Sigmoid colon (tissue), 7 donors: Measurements from ENCODE around the gene TNNC1. TPM values are rescaled to one million over a fixed set of nuclear protein-coding genes. Genes with fewer than 3 reads are reported as not detected.
A peak's percentile ranks its signal among the peaks of the same experiment; 100 is the strongest.

Source experiments
- DNase-seq: peaks from one replicate; pipeline ENCODE4 v3.0.0-alpha.2; 2019
- H3K27ac ChIP-seq, 4 donors: fragments of 200-600 bp; sonication (generic); one replicate each; pipeline ENCODE4 v1.5.1; 2016 to 2019; ENCODE audit warnings: mild to moderate bottlenecking in 1 of 4
- H3K27me3 ChIP-seq, 3 donors: fragments of 200-600 bp; sonication (generic); one replicate each; pipeline ENCODE4 v1.5.1; 2019; ENCODE audit warnings: mild to moderate bottlenecking in 1 of 3
- H3K36me3 ChIP-seq, 4 donors: fragments of 200-600 bp; sonication (generic); one replicate each; pipeline ENCODE4 v1.5.1; 2016 to 2019
- H3K4me1 ChIP-seq, 4 donors: fragments of 200-600 bp; sonication (generic); one replicate each; pipeline ENCODE4 v1.5.1; 2017 to 2019
- H3K4me3 ChIP-seq, 4 donors: fragments of 200-600 bp; sonication (generic); one replicate each; pipeline ENCODE4 v1.5.1; 2017 to 2019; ENCODE audit warnings: mild to moderate bottlenecking in 2 of 4, moderate library complexity in 1 of 4
- H3K9me3 ChIP-seq, 4 donors: fragments of 200-600 bp in 3 of 4; sonication (generic) in 3 of 4; one replicate each; pipeline versions ENCODE4 v1.5.1 to v1.6.1; 2013 to 2019
- CTCF ChIP-seq, 4 experiments: fragments of 450-650 bp in 3 of 4; fragments of 200-600 bp in 1 of 4; IDR thresholded peaks; one replicate each; pipeline ENCODE4 v1.5.1; 2016 to 2019; ENCODE audit warnings: antibody characterized with exemption in 4 of 4, mild to moderate bottlenecking in 3 of 4, moderate library complexity in 2 of 4
- EP300 ChIP-seq, 4 donors: sonication (generic); formaldehyde crosslinking; IDR thresholded peaks; one replicate each; pipeline ENCODE4 v1.6.1; 2017; ENCODE audit warnings: antibody characterized with exemption in 4 of 4
- POLR2A ChIP-seq, 2 donors: fragments of 450-650 bp; IDR thresholded peaks; one replicate each; pipeline ENCODE4 v1.6.1; 2016; ENCODE audit warnings: antibody characterized with exemption in 2 of 2, mild to moderate bottlenecking in 2 of 2, moderate library complexity in 2 of 2
- POLR2AphosphoS5 ChIP-seq, 4 donors: sonication (generic); formaldehyde crosslinking; IDR thresholded peaks; one replicate each; pipeline ENCODE4 v1.6.1; 2017; ENCODE audit warnings: antibody characterized with exemption in 4 of 4
- WGBS, 2 donors: extraction: QIAGEN DNeasy Blood & Tissue Kit; methylation state at CpG; one replicate each; pipeline ENCODE4 v1.1.7; 2013; 5-methylcytosine and 5-hydroxymethylcytosine counted together
- intact Hi-C: fragments of 100-400 bp; cut with DNase I; formaldehyde crosslinking; loops from one replicate; pipeline ENCODE4 v1.15.1; 2023
- polyA plus RNA-seq, 3 donors: library from polyadenylated mRNA; stranded (reverse); fragments of 200-250 nt; gene quantifications; one replicate each; pipeline ENCODE4 v1.2.3, GENCODE V29; 2013
- total RNA-seq, 4 donors: library from RNA; depleted of rRNA; stranded (reverse); fragments of >200 nt; gene quantifications; one replicate each; pipeline ENCODE4 v1.1.0, GENCODE V29; 2016
- donor health status: healthy with polysubstance abuse.
- donor health status: Bipolar disorder and iron deficiency.
- donor health status: healthy.

The TNNC1 gene
- total and polyA plus RNA-seq, 7 donors: 0.99 to 34.2 (median 2.9) TPM; not detected in 2

- TF ChIP-seq CTCF (IDR thresholded peaks at IDR 0.05): no peak
- TF ChIP-seq POLR2A (IDR thresholded peaks at IDR 0.05): no peak
- TF ChIP-seq EP300 (IDR thresholded peaks at IDR 0.05): no peak
- TF ChIP-seq POLR2AphosphoS5 (IDR thresholded peaks at IDR 0.05): no peak
- Histone ChIP-seq H3K4me3 (no peak overlapping the region), H3K27me3 (no peaks in the 10 kb centered on the region), H3K27ac (no peak overlapping the region), H3K4me1 (peaks cover 0 to 8% (median 3%) of the 10 kb centered on the region in 4 donors), H3K9me3 (no peaks in the 10 kb centered on the region), H3K36me3 (no peaks in the 10 kb centered on the region)
- DNase-seq: peak; percentile 43
- intact Hi-C loops: no loop called here
- 94 to 95% methylated on average over 14 of the region's 14 CpGs for WGBS, 2 donors
Measured at GRCh38 chr3:52440671-52441070, 13.2 kb downstream of the TNNC1 start.

- H3K27ac ChIP-seq: no peak overlapping the region
- H3K36me3 ChIP-seq: no peaks in the 10 kb centered on the region
- TF ChIP-seq POLR2A (IDR thresholded peaks at IDR 0.05): no peak
- TF ChIP-seq CTCF (IDR thresholded peaks at IDR 0.05): no peak
- intact Hi-C loops: no loop called here
- peaks cover 0 to 7% (median 2%) of the 10 kb centered on the region in 4 donors for H3K4me1 ChIP-seq
- H3K9me3 ChIP-seq: no peaks in the 10 kb centered on the region
- no peaks in the 10 kb centered on the region for H3K27me3 ChIP-seq
- WGBS, 2 donors: 92 to 94% methylated on average over 12 of the region's 12 CpGs
- DNase-seq: peak; percentile 49
- H3K4me3 ChIP-seq: no peak overlapping the region
Measured at GRCh38 chr3:52440249-52440551, 13.6 kb downstream of the TNNC1 start.

DNA sequence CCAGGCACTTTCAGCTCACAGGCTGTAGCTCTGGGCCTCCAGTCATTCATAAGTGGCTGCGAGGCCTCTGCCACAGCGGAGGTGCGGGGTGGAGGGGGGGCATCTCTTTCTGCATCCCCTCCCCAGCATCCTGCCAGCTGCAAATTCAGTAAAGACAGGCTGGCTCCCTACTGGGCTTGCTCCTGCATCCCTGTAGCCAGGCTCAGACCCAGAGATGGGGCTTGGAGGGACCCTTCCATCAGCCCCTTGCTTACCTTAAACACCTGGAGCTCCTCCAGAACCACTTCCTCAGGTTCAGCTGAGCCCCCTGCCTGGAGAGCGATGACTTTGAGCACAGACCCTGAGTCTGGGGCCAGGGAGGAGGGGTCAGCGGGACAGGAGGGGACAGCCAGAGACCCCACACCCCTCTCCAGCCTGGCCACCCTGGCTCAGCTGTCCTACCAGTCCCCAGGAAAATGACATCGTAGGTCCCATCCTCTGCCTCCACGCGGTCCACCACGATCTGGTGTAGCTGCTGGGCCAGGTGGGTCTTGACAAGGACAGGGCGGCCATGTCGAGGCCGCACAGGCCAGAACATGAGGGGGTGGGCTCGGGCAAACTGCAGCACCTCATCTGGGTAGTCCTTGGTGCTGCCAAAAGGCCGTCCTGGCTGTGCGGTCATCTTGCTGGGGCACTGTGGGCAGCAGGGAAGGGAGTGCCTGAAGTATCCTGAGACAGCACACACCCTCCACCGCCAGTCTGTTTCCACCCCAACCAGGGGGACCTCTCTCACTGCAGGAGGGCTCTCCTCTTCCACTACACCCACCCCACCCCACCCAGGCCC is 14.2 kb downstream of the TNNC1 start:
- Histone ChIP-seq H3K27ac (no peak overlapping the region), H3K4me3 (no peak overlapping the region), H3K9me3 (no peaks in the 10 kb centered on the region), H3K4me1 (peaks cover 0 to 2% (median 0%) of the 10 kb centered on the region in 4 donors), H3K27me3 (no peaks in the 10 kb centered on the region), H3K36me3 (no peaks in the 10 kb centered on the region)
- TF ChIP-seq POLR2AphosphoS5 (IDR thresholded peaks at IDR 0.05) (no peak), CTCF (IDR thresholded peaks at IDR 0.05) (no peak), EP300 (IDR thresholded peaks at IDR 0.05) (no peak), POLR2A (IDR thresholded peaks at IDR 0.05) (no peak)
- intact Hi-C loops: no loop called here
- WGBS, 2 donors: 93% methylated on average over 16 of the region's 16 CpGs
- DNase-seq: peak; percentile 62

- no peaks in the 10 kb centered on the region for H3K36me3 ChIP-seq
- no peaks in the 10 kb centered on the region for H3K4me1 ChIP-seq
- H3K4me3 ChIP-seq: no peak overlapping the region
- WGBS, 2 donors: 92 to 93% methylated on average over 9 of the region's 9 CpGs
- DNase-seq: peak; percentile 24
- no peaks in the 10 kb centered on the region for H3K9me3 ChIP-seq
- H3K27me3 ChIP-seq: no peaks in the 10 kb centered on the region
- no peak overlapping the region for H3K27ac ChIP-seq
- intact Hi-C loops: no loop called here
- TF ChIP-seq CTCF (IDR thresholded peaks at IDR 0.05) (no peak), POLR2AphosphoS5 (IDR thresholded peaks at IDR 0.05) (no peak), POLR2A (IDR thresholded peaks at IDR 0.05) (no peak), EP300 (IDR thresholded peaks at IDR 0.05) (no peak)
Measured at GRCh38 chr3:52438579-52439425, 15.0 kb downstream of the TNNC1 start.
